Esophagus (tissue), 2 donors: Measurements from ENCODE around the gene ACTN1. TPM values are rescaled to one million over a fixed set of nuclear protein-coding genes. Genes with fewer than 3 reads are reported as not detected.
"Not testable (repeated sequence)": the region's sequence is repeated elsewhere in the genome, so short reads cannot be mapped to it uniquely, and the experiment has no call there.

Experiments
- H3K27ac ChIP-seq, 2 donors: one replicate each; pipeline ENCODE4 v1.5.1; 2013; ENCODE audit warnings: low read depth in 2 of 2, mild to moderate bottlenecking in 2 of 2, inconsistent platforms in 1 of 2, low read length in 1 of 2, moderate library complexity in 1 of 2
- H3K27me3 ChIP-seq, 2 donors: one replicate each; pipeline ENCODE4 v1.6.1; 2013; ENCODE audit warnings: low read length in 2 of 2, control low read depth in 1 of 2, mild to moderate bottlenecking in 1 of 2; ENCODE audit not compliant: insufficient read depth in 2 of 2, control insufficient read depth in 1 of 2
- H3K36me3 ChIP-seq, 2 donors: one replicate each; pipeline ENCODE4 v1.6.1; 2013; ENCODE audit warnings: low read length in 1 of 2; ENCODE audit not compliant: control insufficient read depth in 2 of 2, insufficient read depth in 2 of 2
- H3K4me1 ChIP-seq, 2 donors: one replicate each; pipeline ENCODE4 v1.6.1; 2013; ENCODE audit warnings: low read length in 1 of 2; ENCODE audit not compliant: control insufficient read depth in 2 of 2, insufficient read depth in 2 of 2
- H3K4me3 ChIP-seq, 2 donors: one replicate each; pipeline ENCODE4 v1.5.1; 2013; ENCODE audit warnings: low read length in 2 of 2, mild to moderate bottlenecking in 2 of 2, low read depth in 1 of 2, moderate library complexity in 1 of 2
- H3K9me3 ChIP-seq, 2 donors: one replicate each; pipeline ENCODE4 v1.6.1; 2013; ENCODE audit warnings: mild to moderate bottlenecking in 2 of 2, low read depth in 1 of 2, low read length in 1 of 2, moderate library complexity in 1 of 2; ENCODE audit not compliant: control insufficient read depth in 2 of 2, insufficient read depth in 1 of 2
- whole genome bisulfite sequencing, 2 donors: extraction: QIAGEN DNeasy Blood & Tissue Kit; methylation state at CpG; one replicate each; pipeline ENCODE4 v1.1.7; 2013; 5-methylcytosine and 5-hydroxymethylcytosine counted together
- polyA plus RNA-seq, 2 donors: library from polyadenylated mRNA; stranded (reverse); fragments of 200-250 nt; gene quantifications; one replicate each; pipeline ENCODE4 v1.2.3, GENCODE V29; 2013
- donor health status: healthy with polysubstance abuse.
- donor health status: Bipolar disorder and iron deficiency.

Gene ACTN1
- 10 to 100 TPM; 37.4 to 98.2 TPM for polyA plus RNA-seq

DNA sequence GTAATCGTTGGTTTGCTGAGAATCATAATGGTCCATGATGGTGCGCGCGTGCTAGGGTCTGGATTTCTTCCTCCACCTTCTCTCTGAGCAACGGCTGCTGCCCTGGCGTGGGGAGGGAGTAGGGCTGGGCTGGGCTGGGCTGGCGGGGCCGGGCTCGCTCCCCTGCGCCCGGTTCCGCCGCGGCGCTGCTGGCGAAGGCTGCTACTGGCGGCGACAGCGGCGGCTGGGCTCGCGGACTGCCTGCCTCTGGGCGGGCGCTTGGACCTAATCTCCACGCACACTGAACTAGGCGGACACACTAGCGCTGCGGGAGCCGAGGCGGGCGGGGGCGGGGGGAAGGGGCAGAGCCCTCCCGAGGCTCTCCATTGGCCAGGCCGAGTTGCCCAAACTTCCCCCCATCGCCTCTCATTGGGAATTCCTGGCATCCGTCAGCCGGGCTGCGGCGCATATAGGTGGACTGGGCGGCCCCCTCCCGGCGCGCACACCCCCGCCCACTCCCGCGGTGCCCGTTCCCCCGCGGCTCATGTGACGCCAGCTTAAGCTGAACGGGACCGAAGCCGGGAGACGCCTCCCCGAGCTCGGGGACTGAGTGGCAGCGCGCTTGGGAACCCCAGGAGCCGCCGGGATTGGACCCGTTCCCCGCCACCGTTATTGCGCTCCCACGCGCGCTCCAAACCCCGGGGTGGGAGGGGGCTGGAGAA is at the start of gene ACTN1:
TSS of gene ACTN1 (minus strand) at position 282 of the 701 bp plus-strand sequence. CDS start at position 36, 246 bp downstream.
- Histone ChIP-seq H3K36me3 (peaks cover 0 to 2% of the 10 kb centered on the region in 2 donors), H3K4me3 (peak within 1 kb of the TSS; percentile 62 to 76), H3K27ac (peak within 1 kb of the TSS; percentile 93 to 96), H3K9me3 (no peaks in the 10 kb centered on the region), H3K4me1 (peaks cover 4 to 22% of the 10 kb centered on the region in 2 donors), H3K27me3 (no peaks in the 10 kb centered on the region)
- WGBS, 2 donors, result 0% methylated on average over 62 to 68 of the region's 68 CpGs

DNA sequence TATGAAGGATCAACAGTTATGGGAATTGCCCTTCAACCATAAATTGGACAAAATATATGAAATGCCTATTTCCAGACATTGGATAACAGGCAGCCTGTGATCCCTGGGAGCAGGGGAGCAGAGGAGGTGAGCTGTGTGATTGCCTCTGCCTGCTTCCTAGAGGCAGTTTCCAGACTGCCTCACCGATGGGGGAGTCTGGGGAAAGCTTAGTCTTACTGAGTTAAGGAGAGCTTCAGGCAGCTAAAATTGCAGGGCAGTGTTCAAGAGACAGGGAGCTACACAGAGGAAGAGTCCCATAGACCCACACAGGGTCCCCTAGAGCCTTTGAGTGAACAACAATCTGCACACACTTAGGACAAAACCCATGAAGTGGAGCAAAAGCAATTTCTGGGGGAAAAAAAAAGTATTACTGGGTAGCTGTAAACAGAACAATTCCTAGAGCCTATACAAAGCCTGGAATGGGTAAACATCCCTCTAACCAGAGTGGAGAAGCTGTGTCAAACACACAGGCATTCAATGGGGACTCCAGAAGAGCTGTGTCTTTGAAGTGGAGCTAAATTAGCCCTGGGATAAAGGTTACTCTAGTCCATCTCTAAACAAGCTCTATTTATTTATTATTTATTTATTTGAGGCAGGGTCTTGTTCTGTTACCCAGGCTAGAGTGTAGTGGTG is 48.3 kb upstream of the ACTN1 start:
- H3K36me3 ChIP-seq, result no peaks in the 10 kb centered on the region
- no peak overlapping the region for H3K27ac ChIP-seq
- no peak overlapping the region for H3K4me3 ChIP-seq
- H3K4me1 ChIP-seq, result no peaks in the 10 kb centered on the region
- H3K27me3 ChIP-seq, result no peaks in the 10 kb centered on the region
- no peaks in the 10 kb centered on the region for H3K9me3 ChIP-seq
- 58 to 64% methylated on average over 1 of the region's 1 CpG for WGBS, 2 donors

DNA sequence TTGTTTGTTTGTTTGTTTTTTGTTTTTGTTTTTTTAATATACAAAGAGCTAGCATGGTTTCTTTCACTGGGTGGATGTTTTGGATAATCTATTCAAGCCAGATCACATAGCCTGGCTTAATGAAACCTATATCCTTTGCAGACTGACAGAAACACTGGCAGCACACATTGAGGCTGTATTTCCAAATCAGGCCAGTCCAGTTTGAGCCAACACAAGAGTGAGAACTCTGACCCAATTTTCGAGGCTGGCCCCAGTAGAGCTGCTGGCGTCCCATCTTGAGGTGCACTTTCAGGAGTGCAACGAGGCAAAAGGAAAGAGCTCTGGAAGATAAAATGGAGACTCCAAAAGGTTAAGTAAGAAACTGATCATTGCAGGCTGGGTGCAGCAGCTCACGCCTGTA is 43.9 kb upstream of the ACTN1 start:
- Histone ChIP-seq H3K4me3 (no peak overlapping the region), H3K27ac (no peak overlapping the region), H3K9me3 (no peaks in the 10 kb centered on the region), H3K36me3 (no peaks in the 10 kb centered on the region), H3K27me3 (no peaks in the 10 kb centered on the region), H3K4me1 (no peaks in the 10 kb centered on the region)
- WGBS, 2 donors, result 82 to 88% methylated on average over 4 of the region's 4 CpGs

DNA sequence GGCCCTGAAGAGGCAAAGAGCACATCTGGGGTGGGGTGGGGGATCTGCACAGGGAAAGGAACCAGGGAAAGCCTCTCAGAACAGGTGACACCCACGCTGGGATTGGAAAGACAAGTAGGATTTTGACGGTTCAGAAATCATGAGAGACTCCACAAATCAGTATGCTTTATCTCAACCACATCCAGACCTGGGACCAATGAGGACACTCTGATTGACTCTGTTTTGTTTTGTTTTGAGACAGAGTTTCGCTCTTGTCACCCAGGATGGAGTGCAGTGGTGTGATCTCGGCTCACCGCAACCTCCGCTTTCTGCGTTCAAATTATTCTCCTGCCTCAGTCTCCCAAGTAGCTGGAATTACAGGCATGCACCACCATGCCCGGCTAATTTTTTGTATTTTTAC is 43.0 kb upstream of the ACTN1 start:
- 89 to 90% methylated on average over 8 of the region's 8 CpGs for WGBS, 2 donors
- H3K4me3 ChIP-seq, H3K27me3 ChIP-seq, H3K9me3 ChIP-seq, H3K36me3 ChIP-seq, H3K27ac ChIP-seq, H3K4me1 ChIP-seq: not testable (repeated sequence)

DNA sequence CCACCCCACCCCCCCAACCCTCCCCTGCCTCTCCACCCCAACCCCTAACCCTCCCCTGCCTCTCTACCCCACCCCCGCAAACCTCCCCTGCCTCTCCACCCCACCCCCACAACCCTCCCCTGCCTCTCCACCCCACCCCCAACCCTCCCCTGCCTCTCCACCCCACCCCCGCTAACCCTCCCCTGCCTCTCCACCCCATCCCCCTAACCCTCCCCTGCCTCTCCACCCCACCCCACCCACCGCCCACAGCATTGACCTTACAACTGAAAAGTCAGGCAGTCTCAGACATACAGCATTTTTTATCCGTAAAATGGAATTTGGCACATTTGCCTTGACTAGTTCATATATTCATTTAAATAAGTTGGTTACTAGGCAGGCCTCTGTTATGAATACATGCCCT is 38.6 kb upstream of the ACTN1 start:
- Histone ChIP-seq H3K27me3 (no peaks in the 10 kb centered on the region), H3K4me1 (peaks cover 3 to 4% of the 10 kb centered on the region in 2 donors), H3K9me3 (peaks cover 0 to 2% of the 10 kb centered on the region in 2 donors), H3K36me3 (no peaks in the 10 kb centered on the region), H3K4me3 (no peak overlapping the region), H3K27ac (no peak overlapping the region)
- 80 to 90% methylated on average over 3 of the region's 4 CpGs for WGBS, 2 donors

DNA sequence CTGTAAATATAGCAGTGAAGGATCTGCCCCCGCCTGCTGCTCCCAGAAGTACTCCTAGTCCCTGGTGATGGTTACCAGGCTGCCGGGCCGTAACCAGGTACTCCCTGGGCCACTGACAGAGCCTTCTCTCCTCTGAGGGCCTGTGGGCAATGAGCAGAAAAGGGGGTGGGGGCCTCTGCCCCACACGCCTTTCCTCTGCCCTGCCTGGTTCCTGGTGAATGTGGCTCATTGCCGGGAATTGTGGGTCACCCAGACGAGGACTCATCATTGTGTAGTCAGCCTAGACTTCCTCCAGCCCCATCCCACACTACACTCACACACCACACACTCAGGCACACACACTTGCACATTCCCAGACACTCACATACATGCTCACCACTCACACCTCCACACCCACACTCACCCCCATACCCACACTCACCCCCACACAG is 35.7 kb upstream of the ACTN1 start:
- H3K9me3 ChIP-seq, result peaks cover 0 to 2% of the 10 kb centered on the region in 2 donors
- no peak overlapping the region for H3K27ac ChIP-seq
- 85 to 89% methylated on average over 6 of the region's 6 CpGs for WGBS, 2 donors
- H3K4me1 ChIP-seq, result peaks cover 3 to 4% of the 10 kb centered on the region in 2 donors
- no peak overlapping the region for H3K4me3 ChIP-seq
- H3K27me3 ChIP-seq, result no peaks in the 10 kb centered on the region
- H3K36me3 ChIP-seq, result no peaks in the 10 kb centered on the region

DNA sequence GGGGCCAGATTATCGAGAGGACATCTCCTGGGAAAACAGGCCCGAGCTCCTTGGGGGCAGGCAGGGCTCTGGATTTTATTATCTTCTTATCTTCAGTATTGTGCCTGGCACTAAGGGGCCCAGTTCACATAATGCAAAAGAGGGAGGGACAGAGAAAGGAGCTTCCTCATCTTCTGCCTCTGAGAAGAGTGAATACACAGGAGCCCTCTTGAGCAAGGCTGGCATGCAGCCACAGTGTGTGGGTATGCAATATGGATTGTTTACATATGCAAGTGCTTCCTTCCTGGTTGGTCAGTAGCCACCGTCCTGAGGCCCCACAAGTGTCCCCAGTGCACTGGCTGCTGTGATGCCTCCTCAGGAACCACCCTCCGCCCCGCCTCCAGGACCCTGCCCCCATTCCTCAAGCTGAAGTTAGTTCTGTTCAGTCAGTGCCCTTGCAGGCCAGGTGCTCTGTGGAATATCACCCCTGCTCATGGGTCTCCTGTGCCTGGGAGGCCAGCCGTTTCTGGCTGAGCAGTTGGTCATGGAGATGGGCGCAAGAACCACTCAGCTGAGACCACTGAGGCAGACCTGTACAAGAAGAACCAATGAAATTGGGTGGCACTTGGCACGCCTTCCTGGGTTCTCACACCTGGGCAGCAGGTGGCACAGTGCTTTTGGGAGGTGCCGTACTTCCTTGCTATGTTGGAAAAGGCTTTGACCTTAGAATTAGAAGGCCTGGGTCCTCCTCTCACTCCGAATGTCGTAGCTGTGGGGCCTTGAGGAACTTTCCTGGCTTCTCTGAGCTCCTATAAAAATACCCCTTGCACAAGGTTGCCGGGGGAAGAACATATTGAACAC is 35.1 kb upstream of the ACTN1 start:
- H3K27ac ChIP-seq, result no peak overlapping the region
- 77 to 80% methylated on average over 12 of the region's 12 CpGs for WGBS, 2 donors
- H3K4me3 ChIP-seq, result no peak overlapping the region
- H3K36me3 ChIP-seq, result no peaks in the 10 kb centered on the region
- H3K27me3 ChIP-seq, result no peaks in the 10 kb centered on the region
- H3K9me3 ChIP-seq, result peaks cover 0 to 2% of the 10 kb centered on the region in 2 donors
- H3K4me1 ChIP-seq, result peaks cover 3 to 4% of the 10 kb centered on the region in 2 donors

DNA sequence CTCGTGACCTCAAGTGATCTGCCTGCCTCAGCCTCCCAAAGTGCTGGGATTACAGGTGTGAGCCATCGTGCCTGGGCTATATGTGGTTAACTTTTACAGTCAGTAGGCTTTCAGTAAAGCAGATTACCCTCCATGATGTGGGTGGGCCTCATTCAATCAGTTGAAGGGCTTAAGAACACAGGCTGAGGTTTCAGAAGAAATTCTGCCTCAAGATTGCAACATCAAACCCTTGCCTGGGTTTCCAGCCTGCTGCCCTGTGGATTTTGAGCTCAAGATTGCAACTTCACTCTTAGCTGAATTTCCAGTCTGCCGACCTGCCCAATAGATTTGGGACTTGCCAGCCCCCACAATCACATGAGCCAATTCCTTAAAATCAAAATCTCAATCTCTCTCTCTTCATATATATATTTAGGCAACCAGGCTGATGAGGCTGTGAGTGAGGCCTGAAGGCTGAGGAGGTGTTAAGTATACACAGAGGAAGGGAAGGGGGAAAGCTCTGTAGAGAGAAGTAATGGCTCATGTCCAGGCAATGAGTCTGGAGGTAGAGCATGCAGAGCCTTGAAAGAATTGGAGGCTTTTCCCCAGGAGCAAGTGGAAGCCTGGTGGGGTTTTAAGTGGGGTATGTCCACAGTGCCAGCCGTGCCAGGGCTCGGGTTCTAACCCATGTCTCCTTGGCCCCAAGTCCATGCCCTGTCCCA is 33.3 kb upstream of the ACTN1 start:
- peaks cover 0 to 2% of the 10 kb centered on the region in 2 donors for H3K9me3 ChIP-seq
- no peaks in the 10 kb centered on the region for H3K27me3 ChIP-seq
- 85 to 86% methylated on average over 5 of the region's 5 CpGs for WGBS, 2 donors
- no peak overlapping the region for H3K4me3 ChIP-seq
- peaks cover 3 to 4% of the 10 kb centered on the region in 2 donors for H3K4me1 ChIP-seq
- no peak overlapping the region for H3K27ac ChIP-seq
- H3K36me3 ChIP-seq, result no peaks in the 10 kb centered on the region

DNA sequence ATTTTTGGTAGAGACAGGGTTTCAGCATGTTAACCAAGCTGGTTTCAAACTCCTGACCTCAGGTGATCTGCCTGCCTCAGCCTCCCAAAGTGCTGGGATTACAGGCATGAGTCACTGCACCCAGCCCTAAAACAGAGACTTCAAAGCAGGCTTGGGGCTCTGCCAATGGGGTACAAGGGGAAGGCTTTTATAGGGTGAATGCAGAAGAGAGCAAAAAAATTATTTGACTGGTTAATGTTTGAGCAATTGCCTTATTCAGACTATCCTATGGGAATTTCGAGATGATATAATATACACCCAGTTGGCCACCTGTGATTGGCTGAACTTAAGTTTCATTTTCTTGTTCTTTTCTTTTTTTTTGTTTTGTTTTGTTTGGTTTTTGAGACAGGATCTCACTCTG is 31.5 kb upstream of the ACTN1 start:
- no peaks in the 10 kb centered on the region for H3K27me3 ChIP-seq
- peaks cover 4 to 9% of the 10 kb centered on the region in 2 donors for H3K4me1 ChIP-seq
- peaks cover 0 to 2% of the 10 kb centered on the region in 2 donors for H3K9me3 ChIP-seq
- no peak overlapping the region for H3K4me3 ChIP-seq
- H3K27ac ChIP-seq, result no peak overlapping the region
- 65 to 82% methylated on average over 1 of the region's 1 CpG for WGBS, 2 donors
- H3K36me3 ChIP-seq, result no peaks in the 10 kb centered on the region
